H9 (cell line): ENCODE results near the gene CCPG1. TPM values are rescaled to one million over a fixed set of nuclear protein-coding genes. Genes with fewer than 3 reads are reported as not detected.
"Not testable (repeated sequence)": the region's sequence is repeated elsewhere in the genome, so short reads cannot be mapped to it uniquely, and the experiment has no call there.

Experiments
- DNase-seq: peaks from one replicate; pipeline ENCODE4 v3.0.0-alpha.2; 2017
- H2AFZ ChIP-seq: one replicate; pipeline ENCODE4 v1.6.1; 2013; ENCODE audit warnings: mild to moderate bottlenecking, low read length, control low read depth, moderate library complexity
- H2AK5ac ChIP-seq: 2 replicates; pipeline ENCODE4 v1.6.1; 2013; ENCODE audit warnings: low read length, control low read depth, mixed read lengths; ENCODE audit not compliant: insufficient read length
- H2BK120ac ChIP-seq: one replicate; pipeline ENCODE4 v1.6.1; 2013; ENCODE audit warnings: low read depth, mild to moderate bottlenecking, low read length, control low read depth, inconsistent platforms; ENCODE audit not compliant: poor library complexity, severe bottlenecking
- H2BK12ac ChIP-seq: 2 replicates; pipeline ENCODE4 v1.6.1; 2013; ENCODE audit warnings: low read length, control low read depth, mixed read lengths, low read depth; ENCODE audit not compliant: insufficient read length
- H2BK15ac ChIP-seq: 2 replicates; pipeline ENCODE4 v1.6.1; 2013; ENCODE audit warnings: low read depth, low read length, control low read depth
- H2BK20ac ChIP-seq: one replicate; pipeline ENCODE4 v1.6.1; 2013; ENCODE audit warnings: low read depth, mild to moderate bottlenecking, low read length, control low read depth, inconsistent platforms; ENCODE audit not compliant: poor library complexity, severe bottlenecking
- H2BK5ac ChIP-seq: 2 replicates; pipeline ENCODE4 v1.6.1; 2013; ENCODE audit warnings: low read length, control low read depth, mixed read lengths; ENCODE audit not compliant: insufficient read length
- H3K14ac ChIP-seq: 2 replicates; pipeline ENCODE4 v1.6.1; 2013; ENCODE audit warnings: low read length, control low read depth; ENCODE audit not compliant: insufficient read depth
- H3K18ac ChIP-seq: 2 replicates; pipeline ENCODE4 v1.6.1; 2013; ENCODE audit warnings: low read depth, mild to moderate bottlenecking, mixed read lengths, low read length, control low read depth; ENCODE audit not compliant: insufficient read length
- H3K23ac ChIP-seq: 2 replicates; pipeline ENCODE4 v1.6.1; 2013; ENCODE audit warnings: low read length, control low read depth, mixed read lengths, low read depth; ENCODE audit not compliant: insufficient read length
- H3K23me2 ChIP-seq: 2 replicates; pipeline ENCODE4 v1.6.1; 2013; ENCODE audit warnings: low read depth, mild to moderate bottlenecking, mixed read lengths, low read length, control low read depth; ENCODE audit not compliant: insufficient read length, poor library complexity, severe bottlenecking
- H3K27ac ChIP-seq: 2 replicates; pipeline ENCODE4 v1.5.1; 2013; ENCODE audit warnings: low read length, control low read depth, mixed read lengths, low read depth; ENCODE audit not compliant: insufficient read length
- H3K27me3 ChIP-seq: 2 replicates; pipeline ENCODE4 v1.6.1; 2013; ENCODE audit warnings: low read length, control low read depth, inconsistent platforms; ENCODE audit not compliant: insufficient read depth
- H3K4ac ChIP-seq: 2 replicates; pipeline ENCODE4 v1.6.1; 2013; ENCODE audit warnings: low read depth, mild to moderate bottlenecking, control low read depth, inconsistent platforms, low read length, moderate library complexity
- H3K4me1 ChIP-seq: 2 replicates; pipeline ENCODE4 v1.6.1; 2013; ENCODE audit warnings: low read length, control low read depth, inconsistent platforms; ENCODE audit not compliant: insufficient read depth
- H3K4me2 ChIP-seq: 2 replicates; pipeline ENCODE4 v1.6.1; 2013; ENCODE audit warnings: low read length, control low read depth, mixed read lengths; ENCODE audit not compliant: insufficient read length, insufficient read depth
- H3K56ac ChIP-seq: 2 replicates; pipeline ENCODE4 v1.6.1; 2013; ENCODE audit warnings: low read depth, mild to moderate bottlenecking, mixed read lengths, low read length, control low read depth; ENCODE audit not compliant: insufficient read length
- H3K79me1 ChIP-seq: 2 replicates; pipeline ENCODE4 v1.6.1; 2013; ENCODE audit warnings: low read depth, mild to moderate bottlenecking, moderate library complexity, low read length, control low read depth, inconsistent platforms; ENCODE audit not compliant: insufficient read depth, poor library complexity, severe bottlenecking
- H3K79me2 ChIP-seq: 2 replicates; pipeline ENCODE4 v1.6.1; 2013; ENCODE audit warnings: low read length, control low read depth, inconsistent platforms; ENCODE audit not compliant: insufficient read depth
- H3K9ac ChIP-seq: 2 replicates; pipeline ENCODE4 v1.6.1; 2013; ENCODE audit warnings: low read length, control low read depth, mixed read lengths; ENCODE audit not compliant: insufficient read length; ENCODE audit errors: extremely low read depth
- H3K9me3 ChIP-seq: one replicate; pipeline ENCODE4 v1.6.1; 2013; ENCODE audit warnings: low read depth, low read length, inconsistent platforms; ENCODE audit not compliant: control insufficient read depth
- H3T11ph ChIP-seq: one replicate; pipeline ENCODE4 v1.6.1; 2013; ENCODE audit warnings: mild to moderate bottlenecking, low read length, control low read depth, inconsistent platforms
- H4K20me1 ChIP-seq: one replicate; pipeline ENCODE4 v1.6.1; 2013; ENCODE audit not compliant: control insufficient read depth, insufficient read length, insufficient read depth
- H4K5ac ChIP-seq: 2 replicates; pipeline ENCODE4 v1.6.1; 2013; ENCODE audit warnings: low read depth, mild to moderate bottlenecking, mixed read lengths, low read length, control low read depth; ENCODE audit not compliant: insufficient read length
- H4K8ac ChIP-seq: replicated peaks from 2 replicates; pipeline ENCODE4 v1.6.1; 2013; ENCODE audit warnings: low read length, control low read depth, mixed read lengths, low read depth; ENCODE audit not compliant: insufficient read length
- H4K91ac ChIP-seq: 2 replicates; pipeline ENCODE4 v1.6.1; 2013; ENCODE audit warnings: low read depth, mild to moderate bottlenecking, moderate library complexity, mixed read lengths, low read length, control low read depth; ENCODE audit not compliant: insufficient read length
- H3K27ac Mint-ChIP-seq, 3 experiments: 2 replicates in 2 of 3; 3 replicates in 1 of 3; pipeline ENCODE4 v1.8.0; 2020 to 2021; ENCODE audit warnings: mixed read lengths in 3 of 3, mild to moderate bottlenecking in 1 of 3, moderate library complexity in 1 of 3
- H3K27me3 Mint-ChIP-seq: 2 replicates; pipeline ENCODE4 v1.8.0; 2021; ENCODE audit warnings: low read depth, mild to moderate bottlenecking, moderate library complexity, mixed read lengths
- H3K36me3 Mint-ChIP-seq, 3 experiments: 2 replicates in 2 of 3; 3 replicates in 1 of 3; pipeline ENCODE4 v1.8.0; 2020 to 2021; ENCODE audit warnings: low read depth in 3 of 3, mixed read lengths in 3 of 3; ENCODE audit not compliant: insufficient read depth in 1 of 3
- H3K4me1 Mint-ChIP-seq, 2 experiments: 2 replicates each; pipeline ENCODE4 v1.8.0; 2020; ENCODE audit warnings: mixed read lengths in 2 of 2
- H3K4me3 Mint-ChIP-seq, 2 experiments: 2 replicates in 1 of 2; 3 replicates in 1 of 2; pipeline ENCODE4 v1.8.0; 2020 to 2021; ENCODE audit warnings: mild to moderate bottlenecking in 2 of 2, mixed read lengths in 2 of 2, moderate library complexity in 1 of 2
- H3K9me3 Mint-ChIP-seq, 2 experiments: 2 replicates in 1 of 2; 3 replicates in 1 of 2; pipeline ENCODE4 v1.8.0; 2020; ENCODE audit warnings: mild to moderate bottlenecking in 2 of 2, mixed read lengths in 2 of 2, moderate library complexity in 1 of 2
- WGBS: extraction: QIAGEN DNeasy Blood & Tissue Kit; methylation state at CpG from one replicate; pipeline ENCODE4 v1.1.7; 2013; ENCODE audit warnings: missing lambda C conversion rate, low lambda C conversion rate, mixed read lengths; ENCODE audit not compliant: insufficient read length; ENCODE audit errors: extremely low coverage; 5-methylcytosine and 5-hydroxymethylcytosine counted together
- total RNA-seq: library from RNA; stranded (reverse); gene quantifications from 2 replicates; pipeline ENCODE4 v1.2.1, GENCODE V29; 2021

The CCPG1 gene
- total RNA-seq, 1 experiment from 2014 or later: 9.0 TPM

DNA sequence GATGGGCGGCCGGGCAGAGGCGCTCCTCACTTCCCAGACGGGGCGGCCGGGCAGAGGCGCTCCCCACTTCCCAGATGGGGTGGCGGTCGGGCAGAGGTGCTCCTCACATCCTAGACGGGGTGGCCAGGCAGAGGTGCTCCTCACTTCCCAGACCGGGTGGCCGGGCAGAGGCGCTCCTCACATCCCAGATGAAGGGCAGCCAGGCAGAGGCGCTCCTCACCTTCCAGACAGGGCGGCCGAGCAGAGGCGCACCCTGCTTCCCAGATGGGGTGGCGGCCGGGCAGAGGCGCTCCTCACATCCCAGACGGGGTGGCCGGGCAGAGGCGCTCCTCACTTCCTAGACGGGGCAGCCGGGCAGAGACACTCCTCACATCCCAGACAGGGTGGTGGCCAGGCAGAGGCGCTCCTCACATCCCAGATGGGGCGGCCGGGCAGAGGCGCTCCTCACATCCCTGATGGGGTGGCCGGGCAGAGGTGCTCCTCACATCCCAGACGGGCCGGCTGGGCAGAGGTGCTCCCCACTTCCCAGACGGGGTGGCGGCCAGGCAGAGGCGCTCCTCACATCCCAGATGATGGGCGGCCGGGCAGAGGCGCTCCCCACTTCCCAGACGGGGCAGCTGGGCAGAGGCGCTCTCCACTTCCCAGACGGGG is 38.3 kb upstream of the CCPG1 start:
- Mint-ChIP-seq H3K36me3 (peaks cover 6 to 21% (median 16%) of the 10 kb centered on the region in 3 experiments; a peak in 5 of 7 replicates), H3K9me3 (peaks cover 36 to 49% of the 10 kb centered on the region in 2 experiments)
- not testable (repeated sequence) for H4K20me1 ChIP-seq, H2AK5ac ChIP-seq, H2BK20ac ChIP-seq, H3K4ac ChIP-seq, H3K27ac Mint-ChIP-seq, H4K8ac ChIP-seq, H3K27ac ChIP-seq, H3K79me2 ChIP-seq, H3K4me2 ChIP-seq, H3K14ac ChIP-seq, H3K23me2 ChIP-seq, DNase-seq, H3K18ac ChIP-seq, H3K23ac ChIP-seq, H3T11ph ChIP-seq, H3K27me3 ChIP-seq, H3K9me3 ChIP-seq, H3K9ac ChIP-seq, H3K4me3 Mint-ChIP-seq, H4K5ac ChIP-seq, H2BK12ac ChIP-seq, H2BK15ac ChIP-seq, H2AFZ ChIP-seq, H2BK5ac ChIP-seq, H3K4me1 ChIP-seq, H3K4me1 Mint-ChIP-seq, H2BK120ac ChIP-seq, H3K56ac ChIP-seq, H4K91ac ChIP-seq, H3K27me3 Mint-ChIP-seq, H3K79me1 ChIP-seq
- WGBS: no CpG with 5 or more reads among the region's 41 CpGs

DNA sequence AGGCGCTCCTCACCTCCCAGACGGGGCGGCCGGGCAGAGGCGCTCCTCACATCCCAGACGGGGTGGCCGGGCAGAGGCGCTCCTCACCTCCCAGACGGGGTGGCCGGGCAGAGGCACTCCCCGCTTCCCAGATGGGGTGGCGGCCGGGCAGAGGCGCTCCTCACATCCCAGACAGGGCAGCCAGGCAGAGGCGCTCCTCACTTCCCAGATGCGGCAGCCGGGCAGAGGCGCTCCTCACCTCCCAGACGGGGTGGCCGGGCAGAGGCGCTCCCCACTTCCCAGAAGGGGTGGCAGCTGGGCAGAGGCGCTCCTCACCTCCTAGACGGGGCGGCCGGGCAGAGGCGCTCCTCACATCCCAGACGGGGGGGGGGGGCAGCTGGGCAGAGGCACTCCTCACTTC is 37.8 kb upstream of the CCPG1 start:
- H3K4me1 ChIP-seq, H4K8ac ChIP-seq, H4K20me1 ChIP-seq, H3K79me2 ChIP-seq, H4K5ac ChIP-seq, H3K27me3 Mint-ChIP-seq, H3K18ac ChIP-seq, H3K27me3 ChIP-seq, H2BK15ac ChIP-seq, H2BK12ac ChIP-seq, H3K23me2 ChIP-seq, H2BK120ac ChIP-seq, H3T11ph ChIP-seq, H3K9ac ChIP-seq, H4K91ac ChIP-seq, H2BK20ac ChIP-seq, H2AFZ ChIP-seq, H3K9me3 ChIP-seq, H2BK5ac ChIP-seq, H3K4me1 Mint-ChIP-seq, H3K4ac ChIP-seq, H3K23ac ChIP-seq, H3K4me2 ChIP-seq, H3K79me1 ChIP-seq, H2AK5ac ChIP-seq, DNase-seq, H3K27ac Mint-ChIP-seq, H3K56ac ChIP-seq, H3K4me3 Mint-ChIP-seq, H3K27ac ChIP-seq, H3K14ac ChIP-seq: not testable (repeated sequence)
- Mint-ChIP-seq H3K9me3 (peaks cover 36 to 49% of the 10 kb centered on the region in 2 experiments), H3K36me3 (peaks cover 6 to 21% (median 16%) of the 10 kb centered on the region in 3 experiments; a peak in 5 of 7 replicates)
- no CpG with 5 or more reads among the region's 27 CpGs for WGBS
